ENCODE results near the gene DNAJB6.

- TF ChIP-seq EZH2 (IDR thresholded peaks at IDR 0.05; ENCODE audit: borderline replicate concordance, low read depth, low read length, severe bottlenecking) (no peak), CTCF (IDR thresholded peaks at IDR 0.05; ENCODE audit: extremely low read depth in 1 of 2, insufficient read depth in 1 of 2, low read depth in 1 of 2, low read length in 2 of 2) (no peak), POLR2A (IDR thresholded peaks at IDR 0.05; ENCODE audit: low read depth, low read length) (no peak)
These were observed 20.6 kb downstream of the DNAJB6 start for GRCh38 chr7:157357129-157358040.
